Loucy (cell line): ENCODE data around the gene JPH4.

Experiments used
- EZH2phosphoT487 ChIP-seq: fragments of 200-600 bp; IDR thresholded peaks from 2 replicates; pipeline ENCODE4 v1.6.1; 2018; ENCODE audit warnings: antibody characterized with exemption, mild to moderate bottlenecking, moderate library complexity, borderline replicate concordance
- TF ChIP-seq, protein P1 (sequence below): fragments of 200-600 bp; sonication (generic); conservative IDR thresholded peaks from 2 replicates; pipeline ENCODE4 v1.5.1; 2014; ENCODE audit warnings: mild to moderate bottlenecking, antibody characterized with exemption, low read length

GRCh38 chr14:23582906-23583760 is 4.5 kb upstream of the JPH4 start:
- TF ChIP-seq, protein P1, sequence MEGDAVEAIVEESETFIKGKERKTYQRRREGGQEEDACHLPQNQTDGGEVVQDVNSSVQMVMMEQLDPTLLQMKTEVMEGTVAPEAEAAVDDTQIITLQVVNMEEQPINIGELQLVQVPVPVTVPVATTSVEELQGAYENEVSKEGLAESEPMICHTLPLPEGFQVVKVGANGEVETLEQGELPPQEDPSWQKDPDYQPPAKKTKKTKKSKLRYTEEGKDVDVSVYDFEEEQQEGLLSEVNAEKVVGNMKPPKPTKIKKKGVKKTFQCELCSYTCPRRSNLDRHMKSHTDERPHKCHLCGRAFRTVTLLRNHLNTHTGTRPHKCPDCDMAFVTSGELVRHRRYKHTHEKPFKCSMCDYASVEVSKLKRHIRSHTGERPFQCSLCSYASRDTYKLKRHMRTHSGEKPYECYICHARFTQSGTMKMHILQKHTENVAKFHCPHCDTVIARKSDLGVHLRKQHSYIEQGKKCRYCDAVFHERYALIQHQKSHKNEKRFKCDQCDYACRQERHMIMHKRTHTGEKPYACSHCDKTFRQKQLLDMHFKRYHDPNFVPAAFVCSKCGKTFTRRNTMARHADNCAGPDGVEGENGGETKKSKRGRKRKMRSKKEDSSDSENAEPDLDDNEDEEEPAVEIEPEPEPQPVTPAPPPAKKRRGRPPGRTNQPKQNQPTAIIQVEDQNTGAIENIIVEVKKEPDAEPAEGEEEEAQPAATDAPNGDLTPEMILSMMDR = no peak
- no peak for TF ChIP-seq EZH2phosphoT487
